ENCODE data around the gene SETD3.

DNA sequence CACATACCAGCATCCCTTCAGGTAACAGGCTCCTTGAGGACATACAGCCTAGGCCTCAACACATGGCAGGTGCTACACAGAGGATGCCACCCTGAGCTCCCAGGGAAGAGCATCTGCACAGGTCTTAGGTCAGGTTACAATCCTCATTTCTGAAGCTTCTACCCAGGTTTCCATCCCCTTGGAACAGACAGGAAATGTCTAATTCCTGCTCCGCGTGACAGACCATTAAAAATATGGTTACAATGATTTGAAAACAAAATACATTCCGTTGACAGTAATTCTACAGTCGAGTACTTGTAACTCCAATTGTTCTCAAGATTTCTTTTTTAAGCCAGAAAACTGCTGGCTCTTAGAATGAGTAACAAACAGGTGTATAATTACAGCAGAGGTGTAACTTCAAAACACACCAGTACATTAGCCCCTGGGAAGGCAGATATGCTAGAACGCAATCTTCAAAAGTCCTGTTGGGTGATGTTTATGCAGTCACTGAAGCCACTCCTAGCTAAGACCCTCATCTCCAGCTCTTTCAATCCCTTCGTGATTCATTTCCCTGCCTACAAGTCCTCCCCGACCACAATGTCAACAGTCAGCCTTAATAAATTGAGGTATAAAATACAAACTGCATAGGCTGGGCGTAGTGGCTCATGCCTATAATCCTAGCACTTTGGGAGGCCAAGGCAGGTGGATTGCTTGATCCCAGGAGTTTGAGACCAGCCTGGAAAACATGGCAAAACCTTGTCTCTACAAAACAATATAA, 11.6 kb downstream of the SETD3 start:
- TF ChIP-seq POLR2A (IDR thresholded peaks at IDR 0.05; ENCODE audit: low read depth, low read length) (no peak), EP300 (IDR thresholded peaks at IDR 0.05; ENCODE audit: borderline replicate concordance in 1 of 2, control insufficient read depth in 1 of 2, low read depth in 2 of 2, low read length in 2 of 2) (no peak), ATF7 (IDR thresholded peaks at IDR 0.05; ENCODE audit: low read depth) (no peak)
- TF ChIP-seq, protein P1, sequence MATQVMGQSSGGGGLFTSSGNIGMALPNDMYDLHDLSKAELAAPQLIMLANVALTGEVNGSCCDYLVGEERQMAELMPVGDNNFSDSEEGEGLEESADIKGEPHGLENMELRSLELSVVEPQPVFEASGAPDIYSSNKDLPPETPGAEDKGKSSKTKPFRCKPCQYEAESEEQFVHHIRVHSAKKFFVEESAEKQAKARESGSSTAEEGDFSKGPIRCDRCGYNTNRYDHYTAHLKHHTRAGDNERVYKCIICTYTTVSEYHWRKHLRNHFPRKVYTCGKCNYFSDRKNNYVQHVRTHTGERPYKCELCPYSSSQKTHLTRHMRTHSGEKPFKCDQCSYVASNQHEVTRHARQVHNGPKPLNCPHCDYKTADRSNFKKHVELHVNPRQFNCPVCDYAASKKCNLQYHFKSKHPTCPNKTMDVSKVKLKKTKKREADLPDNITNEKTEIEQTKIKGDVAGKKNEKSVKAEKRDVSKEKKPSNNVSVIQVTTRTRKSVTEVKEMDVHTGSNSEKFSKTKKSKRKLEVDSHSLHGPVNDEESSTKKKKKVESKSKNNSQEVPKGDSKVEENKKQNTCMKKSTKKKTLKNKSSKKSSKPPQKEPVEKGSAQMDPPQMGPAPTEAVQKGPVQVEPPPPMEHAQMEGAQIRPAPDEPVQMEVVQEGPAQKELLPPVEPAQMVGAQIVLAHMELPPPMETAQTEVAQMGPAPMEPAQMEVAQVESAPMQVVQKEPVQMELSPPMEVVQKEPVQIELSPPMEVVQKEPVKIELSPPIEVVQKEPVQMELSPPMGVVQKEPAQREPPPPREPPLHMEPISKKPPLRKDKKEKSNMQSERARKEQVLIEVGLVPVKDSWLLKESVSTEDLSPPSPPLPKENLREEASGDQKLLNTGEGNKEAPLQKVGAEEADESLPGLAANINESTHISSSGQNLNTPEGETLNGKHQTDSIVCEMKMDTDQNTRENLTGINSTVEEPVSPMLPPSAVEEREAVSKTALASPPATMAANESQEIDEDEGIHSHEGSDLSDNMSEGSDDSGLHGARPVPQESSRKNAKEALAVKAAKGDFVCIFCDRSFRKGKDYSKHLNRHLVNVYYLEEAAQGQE (IDR thresholded peaks at IDR 0.05; ENCODE audit: low read depth, low read length) = no peak
- TF ChIP-seq, protein P2, sequence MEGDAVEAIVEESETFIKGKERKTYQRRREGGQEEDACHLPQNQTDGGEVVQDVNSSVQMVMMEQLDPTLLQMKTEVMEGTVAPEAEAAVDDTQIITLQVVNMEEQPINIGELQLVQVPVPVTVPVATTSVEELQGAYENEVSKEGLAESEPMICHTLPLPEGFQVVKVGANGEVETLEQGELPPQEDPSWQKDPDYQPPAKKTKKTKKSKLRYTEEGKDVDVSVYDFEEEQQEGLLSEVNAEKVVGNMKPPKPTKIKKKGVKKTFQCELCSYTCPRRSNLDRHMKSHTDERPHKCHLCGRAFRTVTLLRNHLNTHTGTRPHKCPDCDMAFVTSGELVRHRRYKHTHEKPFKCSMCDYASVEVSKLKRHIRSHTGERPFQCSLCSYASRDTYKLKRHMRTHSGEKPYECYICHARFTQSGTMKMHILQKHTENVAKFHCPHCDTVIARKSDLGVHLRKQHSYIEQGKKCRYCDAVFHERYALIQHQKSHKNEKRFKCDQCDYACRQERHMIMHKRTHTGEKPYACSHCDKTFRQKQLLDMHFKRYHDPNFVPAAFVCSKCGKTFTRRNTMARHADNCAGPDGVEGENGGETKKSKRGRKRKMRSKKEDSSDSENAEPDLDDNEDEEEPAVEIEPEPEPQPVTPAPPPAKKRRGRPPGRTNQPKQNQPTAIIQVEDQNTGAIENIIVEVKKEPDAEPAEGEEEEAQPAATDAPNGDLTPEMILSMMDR (IDR thresholded peaks at IDR 0.05 in 2 of 3, conservative IDR thresholded peaks at IDR 0.05 in 1 of 3; ENCODE audit: control insufficient read depth in 2 of 3, extremely low read depth in 1 of 3, insufficient read depth in 1 of 3, low read depth in 3 of 3, low read length in 3 of 3) = no peak
- TF ChIP-seq, protein P3, sequence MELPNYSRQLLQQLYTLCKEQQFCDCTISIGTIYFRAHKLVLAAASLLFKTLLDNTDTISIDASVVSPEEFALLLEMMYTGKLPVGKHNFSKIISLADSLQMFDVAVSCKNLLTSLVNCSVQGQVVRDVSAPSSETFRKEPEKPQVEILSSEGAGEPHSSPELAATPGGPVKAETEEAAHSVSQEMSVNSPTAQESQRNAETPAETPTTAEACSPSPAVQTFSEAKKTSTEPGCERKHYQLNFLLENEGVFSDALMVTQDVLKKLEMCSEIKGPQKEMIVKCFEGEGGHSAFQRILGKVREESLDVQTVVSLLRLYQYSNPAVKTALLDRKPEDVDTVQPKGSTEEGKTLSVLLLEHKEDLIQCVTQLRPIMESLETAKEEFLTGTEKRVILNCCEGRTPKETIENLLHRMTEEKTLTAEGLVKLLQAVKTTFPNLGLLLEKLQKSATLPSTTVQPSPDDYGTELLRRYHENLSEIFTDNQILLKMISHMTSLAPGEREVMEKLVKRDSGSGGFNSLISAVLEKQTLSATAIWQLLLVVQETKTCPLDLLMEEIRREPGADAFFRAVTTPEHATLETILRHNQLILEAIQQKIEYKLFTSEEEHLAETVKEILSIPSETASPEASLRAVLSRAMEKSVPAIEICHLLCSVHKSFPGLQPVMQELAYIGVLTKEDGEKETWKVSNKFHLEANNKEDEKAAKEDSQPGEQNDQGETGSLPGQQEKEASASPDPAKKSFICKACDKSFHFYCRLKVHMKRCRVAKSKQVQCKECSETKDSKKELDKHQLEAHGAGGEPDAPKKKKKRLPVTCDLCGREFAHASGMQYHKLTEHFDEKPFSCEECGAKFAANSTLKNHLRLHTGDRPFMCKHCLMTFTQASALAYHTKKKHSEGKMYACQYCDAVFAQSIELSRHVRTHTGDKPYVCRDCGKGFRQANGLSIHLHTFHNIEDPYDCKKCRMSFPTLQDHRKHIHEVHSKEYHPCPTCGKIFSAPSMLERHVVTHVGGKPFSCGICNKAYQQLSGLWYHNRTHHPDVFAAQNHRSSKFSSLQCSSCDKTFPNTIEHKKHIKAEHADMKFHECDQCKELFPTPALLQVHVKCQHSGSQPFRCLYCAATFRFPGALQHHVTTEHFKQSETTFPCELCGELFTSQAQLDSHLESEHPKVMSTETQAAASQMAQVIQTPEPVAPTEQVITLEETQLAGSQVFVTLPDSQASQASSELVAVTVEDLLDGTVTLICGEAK (IDR thresholded peaks at IDR 0.05; ENCODE audit: borderline replicate concordance) = no peak

Data from GM12878 (cell line).